GM19455 (cell line): ENCODE measurements around the gene ZBTB45.
"Not testable (repeated sequence)": the region's sequence is repeated elsewhere in the genome, so short reads cannot be mapped to it uniquely, and the experiment has no call there.

Source experiments
- ATAC-seq: cut with Tn5 transposase; IDR thresholded peaks from one replicate; pipeline ENCODE4 v1.9.1; 2021; ENCODE audit not compliant: unreplicated experiment

Gene ZBTB45

GRCh38 chr19:58513213-58513693 lies 6.4 kb downstream of the ZBTB45 start:
- ATAC-seq, result no peak

- ATAC-seq, result no peak
Observed at GRCh38 chr19:58511353-58512208, 8.0 kb downstream of the ZBTB45 start, which contains the start of gene SLC27A5. SLC27A5 (minus strand) TSS chr19:58511992; CDS start chr19:58511955, 37 bp downstream.

GRCh38 chr19:58510084-58510862 lies 9.3 kb downstream of the ZBTB45 start:
- ATAC-seq, result no peak

- no peak for ATAC-seq
Observed at GRCh38 chr19:58509731-58510083, 9.9 kb downstream of the ZBTB45 start.

GRCh38 chr19:58507602-58508223 lies 11.9 kb downstream of the ZBTB45 start:
- not testable (repeated sequence) for ATAC-seq

- no peak for ATAC-seq
Observed at GRCh38 chr19:58500242-58500641, 19.4 kb downstream of the ZBTB45 start.

- peak; percentile 78 for ATAC-seq
Observed at GRCh38 chr19:58499021-58499927, 20.3 kb downstream of the ZBTB45 start.

GRCh38 chr19:58498316-58499020 lies 21.1 kb downstream of the ZBTB45 start:
- ATAC-seq, result no peak

- ATAC-seq, result no peak
Observed at GRCh38 chr19:58497634-58498170, 21.9 kb downstream of the ZBTB45 start.

- no peak for ATAC-seq
Observed at GRCh38 chr19:58492265-58492664, 27.3 kb downstream of the ZBTB45 start.

GRCh38 chr19:58491393-58491792 lies 28.2 kb downstream of the ZBTB45 start:
- ATAC-seq, result no peak

- not testable (repeated sequence) for ATAC-seq
Observed at GRCh38 chr19:58484349-58484748, 35.3 kb downstream of the ZBTB45 start.

- no peak for ATAC-seq
Observed at GRCh38 chr19:58483776-58484175, 35.8 kb downstream of the ZBTB45 start.

GRCh38 chr19:58482372-58482771 lies 37.2 kb downstream of the ZBTB45 start:
- ATAC-seq, result no peak

GRCh38 chr19:58480831-58481230 lies 38.8 kb downstream of the ZBTB45 start:
- ATAC-seq, result no peak

GRCh38 chr19:58480481-58480830 lies 39.2 kb downstream of the ZBTB45 start:
- no peak for ATAC-seq

- ATAC-seq, result no peak
Observed at GRCh38 chr19:58479736-58480480, 39.7 kb downstream of the ZBTB45 start.

- ATAC-seq, result no peak
Observed at GRCh38 chr19:58479303-58479702, 40.3 kb downstream of the ZBTB45 start.

- no peak for ATAC-seq
Observed at GRCh38 chr19:58477871-58478270, 41.7 kb downstream of the ZBTB45 start.
